ENCODE data around the gene SOX13.
A peak's percentile ranks its signal among the peaks of the same experiment; 100 is the strongest.
"Not testable (repeated sequence)": the region's sequence is repeated elsewhere in the genome, so short reads cannot be mapped to it uniquely, and the experiment has no call there.

SOX13 gene

DNA sequence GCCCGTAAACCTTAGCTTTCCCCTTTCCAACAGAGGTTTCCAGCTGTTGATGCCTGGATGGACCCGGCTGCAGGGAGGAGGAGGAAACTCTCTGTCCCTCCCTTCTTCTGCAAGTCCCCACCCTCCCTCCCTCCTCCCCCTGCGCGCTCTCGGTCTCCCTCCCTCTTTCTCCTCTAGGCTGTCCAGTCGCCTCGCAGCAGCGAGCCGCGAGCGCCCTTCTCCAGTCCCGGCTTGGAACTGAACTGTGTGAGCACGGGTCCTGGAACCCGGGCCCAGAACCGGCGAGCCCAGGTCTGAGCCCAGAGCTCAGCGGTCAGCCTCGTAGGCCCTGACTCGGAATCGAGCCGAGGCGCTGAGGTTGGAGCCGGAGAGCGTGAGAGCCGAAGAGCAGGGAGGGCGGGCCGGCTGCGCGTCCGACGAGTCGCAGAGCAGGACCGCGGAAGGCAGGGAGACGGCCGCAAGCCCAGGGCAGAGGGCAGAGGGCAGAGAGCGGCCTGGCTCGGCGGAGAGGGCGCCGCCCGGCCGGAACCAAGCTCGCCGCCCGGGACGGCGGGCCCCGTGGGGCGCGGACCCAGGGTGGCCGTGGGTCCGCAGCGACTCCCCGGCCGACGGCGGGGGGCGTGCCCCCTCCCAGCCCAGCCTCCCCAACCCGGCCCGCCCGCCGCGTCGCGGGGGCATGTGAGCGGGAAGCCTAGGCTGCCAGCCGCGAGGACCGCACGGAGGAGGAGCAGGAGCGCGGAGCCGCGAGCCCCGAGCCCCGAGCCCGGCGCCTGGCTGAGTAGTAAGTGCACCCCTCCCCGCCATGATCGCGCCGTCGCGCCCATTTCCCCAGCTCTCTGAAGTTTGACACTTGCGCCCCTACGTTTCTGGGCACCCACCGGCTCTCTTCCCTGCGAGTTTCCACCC lies at the start of gene SOX13:
TSS of gene SOX13 (plus strand) at position 185 of the 906 bp plus-strand sequence. CDS start 39,801 bp downstream, outside the sequence.
- peak; percentile 33 to 46 for DNase-seq

DNA sequence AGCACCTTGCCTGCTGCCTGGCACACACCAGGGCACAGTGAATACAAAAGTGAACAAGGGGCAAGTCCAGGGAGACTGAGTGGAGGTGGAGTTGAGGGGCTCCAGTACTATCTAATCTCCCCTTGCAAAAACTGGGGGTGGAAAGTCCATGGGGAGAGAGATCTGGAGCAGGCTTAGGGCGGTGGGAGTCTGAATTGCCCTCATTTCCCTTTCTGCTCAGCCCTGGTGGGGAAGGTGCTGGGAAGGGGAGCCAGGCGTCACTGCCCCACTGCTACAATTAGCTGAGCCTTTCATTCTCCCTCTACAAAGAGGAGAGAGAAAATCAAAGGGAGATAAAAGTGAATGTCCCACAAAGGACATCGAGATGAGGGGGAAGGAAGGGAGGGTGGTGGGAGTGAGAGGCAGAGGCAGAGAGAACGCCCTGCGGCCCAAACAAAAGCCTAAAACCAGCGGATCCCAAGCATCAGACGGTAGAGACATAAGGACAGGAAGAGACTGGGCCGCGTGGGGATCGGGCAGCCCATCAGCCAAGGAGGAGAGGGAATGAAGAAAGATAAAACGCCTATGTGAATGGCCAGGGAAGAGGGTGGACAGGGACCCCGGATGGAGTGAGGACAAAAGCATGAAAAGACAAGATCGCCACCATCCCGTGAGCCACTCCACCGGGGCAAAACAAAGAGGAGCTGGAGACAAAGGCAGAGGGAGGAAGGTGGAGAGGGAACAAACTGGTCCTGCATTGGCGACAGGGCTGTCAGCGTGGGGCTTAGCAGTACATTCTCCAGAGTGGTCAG lies 46.8 kb upstream of the SOX13 start:
- DNase-seq: no peak

DNA sequence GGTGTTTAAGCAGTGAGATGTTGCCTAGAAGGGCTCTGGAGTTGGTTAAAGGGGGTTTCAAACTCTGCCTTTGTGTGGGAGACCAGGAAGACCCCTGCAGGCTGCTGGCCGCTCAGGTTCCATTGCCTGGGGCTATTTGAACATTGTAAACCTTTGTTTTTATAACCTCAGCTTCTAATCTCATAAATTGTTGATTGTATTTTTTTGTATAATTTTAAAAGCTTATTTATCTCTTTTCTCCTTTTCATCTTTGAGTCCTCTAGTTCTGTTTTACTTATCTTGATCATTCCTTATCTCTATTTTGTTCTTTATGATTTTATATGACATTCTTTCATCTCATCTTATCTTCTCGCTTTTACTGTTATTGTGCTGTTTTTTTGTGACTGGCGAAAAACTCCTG lies 45.5 kb upstream of the SOX13 start:
- DNase-seq: no peak

DNA sequence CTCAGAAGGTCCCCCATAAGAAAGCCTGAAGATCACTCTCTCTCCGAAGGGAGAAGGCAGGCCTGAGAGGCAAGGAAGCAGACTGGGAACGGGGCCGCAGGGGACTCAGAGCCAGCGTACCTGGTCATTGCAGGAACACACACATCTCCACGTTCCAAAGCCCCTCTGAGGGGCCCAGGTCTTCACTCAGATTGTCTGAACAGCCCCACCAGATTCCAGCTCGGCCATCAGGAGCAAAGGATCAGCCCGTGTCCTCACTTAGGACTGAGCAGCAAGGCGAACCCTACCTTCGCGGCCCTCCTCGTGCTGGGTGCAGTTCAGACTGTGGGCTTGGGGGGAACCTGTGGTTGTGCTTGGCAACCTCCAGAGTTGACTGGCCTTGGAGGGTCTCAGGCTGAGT lies 43.9 kb upstream of the SOX13 start:
- no peak for DNase-seq

DNA sequence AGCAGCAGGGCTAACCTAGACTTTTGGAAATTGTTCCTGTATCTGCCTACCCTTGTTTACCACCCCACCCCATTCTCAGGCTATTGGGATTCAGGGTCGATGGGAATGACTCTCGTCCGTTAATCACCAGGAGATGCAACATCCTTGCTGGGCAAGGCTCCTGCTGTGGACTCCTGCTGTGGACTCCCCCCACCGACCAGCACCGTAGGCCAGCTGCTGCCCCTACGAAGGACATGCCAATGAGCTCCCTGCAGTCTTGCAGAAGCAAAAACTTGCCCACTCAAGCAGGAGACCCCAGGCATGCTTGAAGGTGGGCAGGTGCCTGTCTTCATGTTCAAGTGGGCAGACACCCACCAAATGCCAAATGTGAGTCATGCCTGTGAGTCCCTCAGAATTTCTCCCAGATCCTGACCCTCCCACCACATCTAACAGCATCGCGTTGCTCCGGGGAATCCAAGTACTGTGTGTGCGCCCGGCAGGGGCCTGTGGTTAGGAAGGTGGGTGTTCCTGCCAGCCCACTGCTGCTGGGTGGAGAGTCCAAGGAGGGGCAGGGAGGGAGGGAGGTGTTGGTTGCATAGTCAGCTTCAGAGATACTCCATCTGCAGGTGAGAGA lies 41.7 kb upstream of the SOX13 start:
- no peak for DNase-seq

DNA sequence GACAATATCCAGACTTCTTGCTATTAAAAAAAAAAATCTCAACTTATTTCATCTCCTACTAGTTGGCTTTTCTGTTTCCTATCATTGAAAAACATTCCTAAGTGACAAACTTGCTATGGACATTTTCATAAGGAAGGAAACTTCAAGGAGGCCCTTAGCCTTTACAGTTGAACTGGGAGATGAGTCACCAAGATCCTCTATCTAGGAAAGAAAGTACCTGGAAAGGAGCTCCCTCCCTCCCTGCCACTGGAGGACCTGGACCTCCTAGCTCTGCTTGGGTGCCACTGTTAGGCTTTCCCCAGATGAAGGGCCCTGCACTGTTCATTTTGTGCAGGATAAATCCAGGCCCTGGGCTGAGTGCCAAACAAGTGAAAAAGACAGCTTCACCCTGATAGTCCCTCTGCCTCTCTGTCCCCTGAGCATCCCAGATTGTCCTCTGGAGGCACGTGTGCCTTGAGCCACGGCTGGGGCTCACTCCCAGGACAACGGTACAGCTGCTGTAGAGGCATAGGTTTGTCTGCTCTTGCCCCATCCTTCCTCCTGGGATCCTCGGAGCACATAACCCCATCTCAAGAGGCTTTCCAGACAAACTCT lies 40.2 kb upstream of the SOX13 start:
- DNase-seq: no peak

DNA sequence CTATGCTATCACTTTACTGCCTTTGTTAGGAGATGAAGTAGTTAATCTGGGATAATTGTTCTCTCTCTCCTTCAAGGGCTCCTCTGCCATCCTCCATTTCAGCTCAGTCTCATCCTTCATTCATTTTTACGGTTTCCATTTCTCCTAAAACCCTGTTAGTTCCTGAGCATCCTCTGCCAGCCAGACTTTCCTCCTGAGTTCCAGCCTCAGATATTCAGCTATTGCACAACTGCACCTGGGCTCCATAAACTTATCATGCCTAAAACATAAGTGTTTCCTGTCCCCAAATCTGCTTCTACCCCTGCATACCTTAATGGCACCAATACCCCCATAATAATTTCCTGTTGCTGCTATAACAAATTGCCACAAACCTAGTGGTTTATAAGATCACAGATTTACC lies 39.6 kb upstream of the SOX13 start:
- no peak for DNase-seq

DNA sequence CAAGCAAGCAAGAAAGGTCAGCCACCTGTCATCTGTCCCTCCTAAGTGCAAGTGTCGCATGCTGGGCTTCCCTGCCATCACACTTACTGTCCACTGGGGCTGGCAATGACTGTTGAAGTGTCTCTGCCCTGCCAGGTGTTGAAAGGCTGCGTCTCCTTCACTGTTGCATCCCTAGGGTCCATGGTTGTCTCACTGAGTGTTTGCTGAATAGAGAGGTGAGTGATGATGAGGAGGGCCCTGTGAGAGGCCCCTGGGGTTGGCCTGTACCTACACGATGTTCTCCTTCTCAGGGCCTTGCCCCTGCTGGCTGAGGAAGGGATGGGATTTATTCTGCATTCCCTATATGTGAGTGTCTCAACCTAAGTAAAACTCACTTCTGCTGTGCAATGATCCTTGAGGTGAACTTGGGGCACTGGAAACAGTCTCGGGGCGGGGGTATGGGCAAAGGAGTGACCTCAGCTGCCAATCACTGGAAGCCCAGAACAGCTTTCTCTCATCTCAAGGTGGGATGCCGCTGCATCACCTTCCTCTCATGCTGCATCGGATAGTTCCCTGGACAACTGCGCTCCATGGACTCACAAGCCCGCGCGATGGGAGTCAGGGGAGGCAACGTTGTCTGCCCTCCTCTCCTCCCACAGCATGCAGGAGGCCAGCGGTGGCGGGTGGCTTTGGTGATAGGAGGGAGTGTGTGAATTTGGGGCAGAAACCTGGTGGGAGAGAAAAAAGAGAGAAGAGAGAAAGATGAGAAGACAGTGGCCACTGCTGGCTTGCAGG lies 35.8 kb upstream of the SOX13 start:
- no peak for DNase-seq

DNA sequence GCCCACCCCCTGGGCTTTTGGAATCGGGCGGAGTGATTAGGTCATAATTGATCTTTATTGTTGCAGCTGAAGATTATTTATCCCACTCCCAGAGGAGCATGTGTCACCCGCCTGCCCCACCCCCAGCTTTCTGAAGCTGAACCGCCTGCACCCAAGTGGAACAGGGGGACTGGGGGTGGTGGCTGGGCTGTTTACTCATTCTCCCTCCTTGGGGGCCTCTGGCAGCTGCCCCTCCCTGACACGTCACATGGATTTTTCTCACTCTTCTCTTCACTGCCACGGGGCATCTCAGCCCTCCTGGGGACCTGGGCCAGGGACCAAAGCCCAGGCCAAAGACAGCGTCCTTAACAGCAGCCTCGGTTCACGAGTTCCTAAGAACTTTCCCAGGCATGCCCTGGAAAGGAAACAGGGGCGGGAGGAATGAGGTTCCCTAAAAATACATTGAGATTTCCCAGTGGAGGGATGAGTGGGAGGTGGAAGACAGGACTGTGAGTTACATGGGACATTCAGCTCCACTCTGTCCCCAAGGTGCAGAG lies 31.6 kb upstream of the SOX13 start:
- DNase-seq: no peak

DNA sequence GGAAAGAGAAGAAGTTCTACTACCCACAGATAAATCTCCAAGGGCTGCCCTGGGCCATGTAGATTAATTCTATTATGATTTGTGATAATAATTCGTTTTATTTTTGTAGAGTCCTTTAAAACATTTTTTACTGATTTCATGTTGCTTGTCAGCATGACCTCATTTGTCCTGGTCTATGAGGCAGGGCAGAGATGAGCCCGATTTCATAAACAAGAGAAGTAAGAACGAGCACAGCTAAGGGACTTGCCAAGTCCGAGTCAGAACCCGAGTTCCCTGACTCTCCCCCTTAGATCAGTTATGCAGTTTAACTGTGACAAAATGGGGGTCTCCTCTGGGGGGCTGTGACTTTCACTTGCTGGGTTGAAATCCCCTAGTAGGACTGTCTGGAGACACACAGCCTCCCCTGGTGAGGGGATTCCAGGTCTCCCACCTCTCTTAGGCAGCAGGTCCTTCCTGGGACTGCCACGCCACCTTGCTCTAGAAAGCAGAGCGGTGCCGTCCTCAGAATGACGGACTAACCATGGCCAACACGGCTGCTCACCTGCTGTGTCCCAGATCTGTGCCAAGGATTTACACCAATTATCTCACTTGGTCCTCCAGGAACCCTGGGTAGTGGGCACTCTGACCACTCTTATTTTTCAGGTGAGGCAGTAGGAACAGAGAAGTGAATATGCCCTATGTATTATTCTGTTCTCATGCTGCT lies 31.0 kb upstream of the SOX13 start:
- DNase-seq: no peak

DNA sequence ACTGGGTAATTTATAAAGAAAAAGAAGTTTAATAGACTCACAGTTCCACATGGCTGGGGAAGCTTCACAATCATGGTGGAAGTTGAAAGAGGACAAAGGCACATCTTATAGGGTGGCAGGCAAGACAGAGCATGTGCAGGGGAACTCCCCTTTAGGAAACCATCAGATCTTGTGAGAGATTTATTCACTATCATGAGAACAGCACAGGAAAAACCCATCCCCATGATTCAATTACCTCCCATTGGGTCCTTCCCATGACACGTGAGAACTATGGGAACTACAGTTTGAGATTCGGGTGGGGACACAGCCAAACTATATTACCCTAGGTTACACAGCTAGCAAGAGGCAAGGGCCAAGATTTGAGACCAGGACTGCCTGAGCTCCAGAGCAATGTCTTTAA lies 30.4 kb upstream of the SOX13 start:
- DNase-seq: no peak

DNA sequence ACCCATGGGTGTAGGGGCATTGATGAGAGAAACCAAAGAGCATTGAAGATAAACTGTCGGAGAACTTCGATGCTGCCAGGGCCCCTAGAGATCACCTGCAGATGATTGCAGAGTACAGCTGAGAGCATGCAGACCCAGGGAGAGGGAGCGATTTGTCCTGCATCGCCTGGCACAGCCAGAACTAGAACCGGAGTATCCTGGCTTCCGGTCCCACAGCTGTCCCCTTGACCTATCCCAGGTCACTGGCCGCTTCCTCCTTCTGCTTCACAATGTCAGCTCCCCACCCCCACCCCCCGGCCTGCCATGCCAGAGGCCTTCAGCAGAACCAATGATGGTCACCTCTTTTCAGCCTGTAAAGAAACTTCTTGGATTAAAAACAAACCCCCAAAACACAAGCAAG lies 29.2 kb upstream of the SOX13 start:
- DNase-seq: no peak

DNA sequence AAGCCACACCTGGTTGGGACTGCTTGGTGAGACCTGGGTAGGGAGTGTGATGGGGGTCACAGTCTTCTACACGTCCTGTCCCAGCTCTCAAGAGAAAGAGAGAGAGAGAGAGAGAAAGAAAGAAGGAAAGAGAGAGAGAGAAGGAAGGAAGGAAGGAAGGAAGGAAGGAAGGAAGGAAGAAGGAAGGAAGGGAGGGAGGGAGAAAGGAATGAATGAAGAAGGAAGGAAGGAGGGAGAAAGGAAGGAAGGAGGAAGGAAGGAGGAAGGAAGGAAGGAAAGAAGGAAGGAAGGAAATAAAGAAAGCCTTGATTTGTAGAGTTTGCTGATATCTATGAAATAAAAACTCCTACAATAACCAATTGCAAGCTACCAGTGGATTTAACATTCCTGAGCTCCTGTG lies 28.5 kb upstream of the SOX13 start:
- DNase-seq: no peak

DNA sequence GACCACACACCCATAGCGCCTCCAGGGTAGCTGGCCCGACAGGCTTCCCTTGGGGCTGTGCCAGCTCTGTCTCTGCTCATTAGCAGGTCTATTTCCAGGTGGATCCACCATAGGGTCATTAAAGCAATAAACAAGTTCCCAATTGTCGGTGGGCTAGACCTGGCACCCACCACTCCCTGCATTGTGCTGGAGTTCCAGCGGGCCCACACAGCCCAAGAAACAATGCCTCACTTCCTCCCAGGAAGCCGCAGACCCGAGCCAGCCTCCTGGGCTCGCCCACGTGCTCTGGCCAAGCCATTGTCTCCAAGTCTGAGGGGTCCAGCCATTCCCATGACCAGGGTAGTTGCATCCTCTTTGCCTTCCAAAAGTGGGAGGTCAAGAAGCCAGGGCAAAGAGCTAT lies 27.5 kb upstream of the SOX13 start:
- no peak for DNase-seq

DNA sequence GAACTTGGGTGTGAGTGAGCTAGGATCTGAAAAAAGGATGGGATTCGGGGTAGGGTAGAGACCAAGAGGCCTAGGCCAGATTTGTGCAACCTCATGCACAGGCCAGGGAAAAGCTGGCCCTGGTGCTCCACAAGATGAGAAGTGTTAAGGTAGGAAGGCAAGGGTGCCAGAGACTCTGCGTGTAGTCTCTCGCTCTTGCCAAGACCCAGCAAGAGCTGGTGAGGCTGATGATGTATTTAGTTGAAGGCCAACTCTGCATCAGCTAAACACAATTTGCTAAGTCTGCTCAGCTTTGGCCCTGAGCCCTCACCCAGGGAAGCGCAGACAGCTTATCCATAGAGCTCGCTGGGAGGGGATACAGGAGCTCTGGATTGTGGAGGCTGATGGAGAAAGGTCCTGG lies 26.6 kb upstream of the SOX13 start:
- DNase-seq: no peak

DNA sequence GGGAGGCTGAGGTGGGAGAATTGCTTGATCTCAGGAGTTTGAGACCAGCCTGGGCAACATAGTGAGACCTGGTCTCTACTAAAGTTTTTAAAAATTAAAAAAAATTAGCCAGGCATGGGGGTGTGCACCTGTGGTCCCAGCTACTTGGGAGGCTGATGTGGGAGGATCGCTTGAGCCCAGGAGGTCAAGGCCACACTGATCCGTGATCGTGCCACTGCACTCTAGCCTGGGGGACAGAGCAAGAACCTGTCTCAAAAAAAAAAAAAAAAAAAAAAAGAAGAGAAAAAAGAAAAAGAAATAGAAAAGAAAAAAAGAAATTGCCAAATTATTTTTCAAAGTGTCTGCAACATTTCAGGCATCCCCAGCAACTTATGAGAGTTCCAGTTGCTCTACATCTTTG lies 24.1 kb upstream of the SOX13 start:
- DNase-seq: not testable (repeated sequence)

DNA sequence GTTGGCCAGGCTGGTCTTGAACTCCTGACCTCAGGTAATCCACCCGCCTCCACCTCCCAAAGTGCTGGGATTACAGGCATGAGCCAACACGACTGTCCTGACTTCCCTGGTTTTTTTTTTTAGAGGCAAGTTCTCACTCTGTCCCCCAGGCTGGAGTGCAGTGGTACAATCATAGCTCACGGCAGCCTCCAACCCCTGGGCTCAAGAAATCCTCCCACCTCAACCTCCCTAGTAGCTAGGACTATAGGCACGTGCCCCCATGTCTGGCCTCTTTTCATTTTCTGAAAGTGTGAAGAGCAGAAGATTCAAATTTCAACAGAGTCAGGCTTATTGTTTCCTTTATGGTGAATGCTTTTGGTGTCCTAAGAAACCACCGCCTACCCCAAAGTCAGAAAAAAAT lies 21.7 kb upstream of the SOX13 start:
- no peak for DNase-seq

DNA sequence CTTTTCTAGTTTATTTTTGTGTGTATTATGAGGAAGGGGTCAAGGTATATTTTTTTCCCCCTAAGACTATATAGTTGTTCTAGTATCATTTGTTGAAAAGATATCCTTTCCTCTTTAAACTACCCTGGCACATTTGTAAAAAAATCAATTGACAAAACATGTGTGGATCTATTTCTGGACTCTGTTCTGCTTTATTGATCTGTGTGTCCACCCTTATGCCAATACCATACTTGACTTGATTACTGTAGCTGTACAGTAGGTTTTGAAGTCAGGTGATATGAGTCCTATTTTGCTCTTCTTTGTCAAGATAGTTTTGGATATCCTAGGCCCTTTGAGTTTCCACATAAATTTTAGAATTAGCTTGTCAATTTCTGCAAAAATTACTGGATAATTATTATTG lies 21.2 kb upstream of the SOX13 start:
- no peak for DNase-seq

DNA sequence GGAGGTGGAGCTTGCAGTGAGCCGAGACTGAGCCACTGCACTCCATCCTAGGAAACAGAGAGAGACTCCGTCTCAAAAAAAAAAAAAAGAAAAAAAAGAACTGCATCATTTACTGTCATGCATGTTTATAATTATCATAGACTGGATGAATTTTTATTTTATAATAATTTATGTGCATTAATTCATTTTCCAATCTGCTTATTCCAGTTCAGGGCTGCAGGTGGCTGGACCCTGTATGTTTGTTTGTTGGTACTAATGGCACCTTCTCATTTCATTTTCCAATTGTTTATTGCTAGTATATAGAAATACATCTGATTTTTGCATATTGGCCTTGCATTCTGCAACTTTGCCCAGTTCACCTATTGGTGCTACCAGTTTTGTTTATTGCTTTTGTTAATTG lies 19.0 kb upstream of the SOX13 start:
- DNase-seq: no peak

DNA sequence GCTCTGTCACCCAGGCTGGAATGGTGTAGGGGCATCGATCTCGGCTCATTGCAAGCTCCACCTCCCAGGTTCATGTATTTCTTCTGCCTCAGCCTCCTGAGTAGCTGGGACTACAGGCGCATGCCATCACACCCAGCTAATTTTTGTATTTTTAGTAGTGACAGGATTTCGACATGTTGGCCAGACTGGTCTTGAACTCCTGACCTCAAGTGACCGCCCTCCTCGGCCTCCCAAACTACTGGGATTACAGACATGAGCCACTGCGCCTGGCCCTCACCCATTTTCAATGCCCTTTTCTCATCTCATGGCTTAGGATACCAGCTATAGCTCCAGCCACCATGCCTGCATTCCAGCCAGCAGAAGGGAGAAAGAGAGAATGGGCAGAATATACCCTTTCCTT lies 12.9 kb upstream of the SOX13 start:
- DNase-seq: no peak

DNA sequence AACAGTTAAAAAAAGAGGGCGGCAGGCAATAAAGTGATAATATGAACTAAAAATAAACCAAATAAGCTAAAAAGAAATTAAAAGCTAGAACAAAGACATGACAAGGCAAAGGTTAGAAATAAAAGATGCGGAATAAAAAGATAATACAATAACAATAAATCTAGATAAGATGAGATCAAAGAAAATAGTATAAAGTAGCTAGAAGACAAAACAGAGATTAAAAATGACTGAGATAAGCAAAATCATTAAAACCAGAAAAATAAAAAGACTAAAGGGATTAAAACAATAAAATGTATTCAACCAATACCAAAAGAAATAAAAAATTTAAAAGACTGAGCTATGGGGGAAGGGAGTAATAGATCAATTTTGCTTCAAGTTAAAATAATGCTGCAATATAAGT lies 10.8 kb upstream of the SOX13 start:
- no peak for DNase-seq

All from activated CD4-positive, alpha-beta T cell treated with anti-CD3 and anti-CD28 coated beads, Interleukin-2, amount 50 U/mL, for 48 hours (primary cell).